ENCODE results near the gene DUXB.

Gene DUXB

DNA sequence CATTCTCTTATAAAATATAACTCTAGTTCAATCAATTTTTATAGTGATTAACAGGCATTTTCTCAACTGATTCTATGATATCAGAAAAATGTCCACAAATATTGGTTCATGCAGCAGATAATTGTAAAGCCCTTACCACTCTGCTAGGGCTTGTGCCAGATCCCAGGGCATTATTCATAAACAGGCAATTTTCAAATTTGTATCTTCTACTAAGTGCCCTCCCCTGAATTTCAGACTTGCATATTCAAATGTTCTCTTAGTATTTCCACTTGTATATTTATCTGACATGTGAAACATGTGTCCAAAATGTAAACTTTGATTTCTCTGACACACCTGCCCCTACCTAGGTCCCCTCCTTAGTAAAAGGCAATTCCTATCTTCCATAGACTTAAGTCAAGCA lies 33.8 kb downstream of the DUXB start:
- no peak overlapping the region for H3K4me3 ChIP-seq (ENCODE audit: low read depth, low read length)

GRCh38 chr16:75660726-75661302 lies 40.4 kb downstream of the DUXB start:
- H3K4me3 ChIP-seq (ENCODE audit: low read depth, low read length): no peak overlapping the region

DNA sequence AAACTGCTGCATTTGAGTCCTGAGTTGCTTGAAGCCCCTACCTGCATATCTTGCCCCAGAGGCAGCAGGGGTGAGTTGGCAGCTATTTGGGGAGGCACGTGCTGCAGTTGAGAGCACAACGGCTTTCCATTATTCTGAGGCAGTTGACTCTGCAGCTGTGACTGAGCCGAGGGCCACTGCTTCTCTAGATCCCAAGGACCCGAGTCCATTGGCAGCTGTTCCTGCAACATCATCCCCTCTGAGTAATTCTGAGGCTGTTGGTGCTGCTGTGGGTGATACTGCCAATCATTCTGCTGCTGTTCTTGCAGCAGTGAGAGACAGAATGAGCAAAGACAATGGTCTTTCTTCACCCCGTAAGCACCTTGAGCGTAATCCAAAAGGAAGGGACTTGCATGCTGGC lies 40.9 kb downstream of the DUXB start:
- no peak overlapping the region for H3K4me3 ChIP-seq (ENCODE audit: low read depth, low read length)

DNA sequence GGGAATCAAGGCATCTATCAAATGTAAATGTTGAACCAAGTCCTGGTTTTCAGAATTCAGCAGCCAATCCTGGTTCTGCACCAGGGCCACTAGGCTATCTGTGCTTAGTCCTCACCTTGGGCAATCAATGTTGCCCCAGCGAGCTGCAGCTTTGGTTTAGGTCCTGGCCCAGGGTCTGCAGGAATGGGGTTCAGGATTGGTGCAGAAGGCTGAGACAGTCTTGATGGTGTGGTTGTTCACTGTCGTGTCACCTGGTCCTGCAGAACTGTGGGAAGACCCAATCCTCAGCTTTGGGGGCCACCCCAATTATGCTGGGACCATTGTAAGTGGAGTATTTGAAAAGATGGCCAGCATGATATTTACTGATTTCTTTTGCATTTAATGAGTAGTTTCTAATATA lies 43.1 kb downstream of the DUXB start:
- H3K4me3 ChIP-seq (ENCODE audit: low read depth, low read length): no peak overlapping the region

GRCh38 chr16:75653922-75654321 lies 47.3 kb downstream of the DUXB start:
- H3K4me3 ChIP-seq (ENCODE audit: low read depth, low read length): no peak overlapping the region

DNA sequence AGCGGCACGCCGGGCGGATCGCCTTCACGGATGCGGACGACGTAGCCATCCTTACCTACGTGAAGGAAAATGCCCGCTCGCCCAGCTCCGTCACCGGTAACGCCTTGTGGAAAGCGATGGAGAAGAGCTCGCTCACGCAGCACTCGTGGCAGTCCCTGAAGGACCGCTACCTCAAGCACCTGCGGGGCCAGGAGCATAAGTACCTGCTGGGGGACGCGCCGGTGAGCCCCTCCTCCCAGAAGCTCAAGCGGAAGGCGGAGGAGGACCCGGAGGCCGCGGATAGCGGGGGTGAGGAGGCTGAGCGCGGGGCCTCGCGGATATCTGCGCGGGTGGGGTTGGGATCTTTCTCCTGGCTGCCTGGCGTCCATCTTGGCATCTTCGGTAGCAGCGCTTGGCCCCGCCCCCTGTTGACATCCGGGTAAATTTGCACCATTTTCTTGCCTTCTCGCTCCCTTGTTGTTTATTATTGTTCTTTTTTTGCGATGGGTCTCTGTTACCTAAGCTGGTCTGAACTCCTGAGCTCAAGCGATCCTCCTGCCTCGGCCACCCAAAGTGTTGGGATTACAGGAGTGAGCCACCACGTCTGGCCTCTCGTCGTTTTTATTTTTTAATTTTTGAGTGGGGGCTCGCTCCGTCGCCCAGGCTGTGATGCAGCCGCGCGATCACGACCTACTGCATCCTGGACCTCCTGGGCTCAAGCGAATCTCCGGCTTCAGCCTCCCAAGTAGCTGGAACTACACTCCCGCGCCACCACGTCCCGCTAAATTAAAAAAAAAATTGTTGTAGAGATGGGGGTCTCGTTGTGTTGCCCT lies 52.8 kb downstream of the DUXB start:
- peak overlapping the region; percentile 95 for H3K4me3 ChIP-seq (ENCODE audit: low read depth, low read length)

GRCh38 chr16:75647492-75648264 lies 53.6 kb downstream of the DUXB start, which contains the start of the genes KARS1 and TERF2IP:
TSS of gene KARS1 (minus strand) at chr16:75647665. CDS start at chr16:75647639, 26 bp downstream.
TSS of gene TERF2IP (plus strand) at chr16:75647773. CDS start at chr16:75647883, 110 bp downstream.
- peak within 1 kb of the TSS; percentile 95 for H3K4me3 ChIP-seq (ENCODE audit: low read depth, low read length)

DNA sequence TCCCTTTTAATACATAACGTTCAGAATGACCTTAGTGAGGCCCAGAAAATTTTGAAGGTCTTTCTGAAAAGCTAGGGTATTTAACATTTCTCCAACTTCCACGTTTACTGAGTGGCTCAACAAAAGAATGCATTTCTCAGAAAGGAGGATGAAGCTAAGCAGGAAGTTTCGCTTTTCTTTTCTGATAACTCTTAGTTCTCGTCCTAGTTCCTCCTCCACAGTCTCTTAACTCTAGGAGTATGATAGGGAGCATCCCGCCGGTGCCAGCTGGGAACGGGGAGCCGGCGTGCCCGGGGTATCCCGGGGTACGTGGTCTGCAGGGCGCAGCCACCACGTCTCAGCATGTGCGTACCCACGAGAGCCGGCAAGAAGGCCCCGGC lies 54.2 kb downstream of the DUXB start:
- H3K4me3 ChIP-seq (ENCODE audit: low read depth, low read length): peak overlapping the region; percentile 95

DNA sequence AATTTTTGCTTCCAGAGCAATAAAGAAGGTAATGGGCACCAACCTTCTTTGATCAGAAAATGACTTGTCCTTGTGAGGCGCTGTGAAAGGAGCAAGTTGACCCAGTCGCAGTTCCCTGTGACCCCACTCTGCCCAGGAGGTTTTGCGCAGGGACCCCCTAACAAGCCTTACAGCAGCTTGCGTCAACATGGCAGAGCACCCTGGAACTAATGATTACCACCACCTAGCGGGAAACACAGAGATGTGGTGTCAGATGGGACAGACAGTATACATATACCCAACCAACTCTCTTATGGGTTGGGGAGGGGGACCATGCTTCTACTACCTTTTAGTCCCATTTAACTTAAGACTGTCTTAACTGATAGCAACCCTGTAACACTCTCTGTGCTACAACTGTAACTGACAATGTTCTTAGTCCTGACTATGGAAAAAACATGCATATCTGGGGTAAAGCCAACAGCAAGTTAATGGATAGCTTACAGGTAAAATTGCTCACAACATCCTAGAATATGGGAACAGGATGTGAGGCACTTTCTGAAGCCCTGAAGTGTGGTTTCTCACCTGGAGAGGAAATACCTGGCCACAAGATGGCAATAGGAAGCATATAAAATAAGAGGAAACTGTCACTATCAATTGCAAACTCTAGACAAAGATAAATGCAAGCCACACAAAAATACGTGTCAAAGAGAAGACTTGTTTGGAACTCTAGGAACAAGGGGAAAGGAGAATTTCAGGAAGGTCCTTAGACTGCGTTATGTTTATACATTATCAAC lies 56.8 kb downstream of the DUXB start:
- H3K4me3 ChIP-seq (ENCODE audit: low read depth, low read length): no peak overlapping the region
